ENCODE measurements around the gene MCM5. TPM values are rescaled to one million over a fixed set of nuclear protein-coding genes. Genes with fewer than 3 reads are reported as not detected.

The MCM5 gene
- total and polyA plus RNA-seq, 2 experiments from 2014 or later, result 288 to 325 TPM

DNA sequence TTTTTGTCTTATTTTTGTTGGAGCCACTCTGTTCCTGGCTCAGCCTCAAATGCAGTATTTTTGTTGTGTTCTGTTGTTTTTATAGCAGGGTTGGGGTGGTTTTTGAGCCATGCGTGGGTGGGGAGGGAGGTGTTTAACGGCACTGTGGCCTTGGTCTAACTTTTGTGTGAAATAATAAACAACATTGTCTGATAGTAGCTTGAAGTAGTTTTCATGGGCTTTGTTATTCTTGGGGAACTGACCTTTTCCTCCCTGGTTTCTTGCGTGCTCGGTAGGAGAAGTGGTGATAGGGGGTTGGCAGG lies 6.0 kb upstream of the MCM5 start:
- Mint-ChIP-seq H3K9me3 (no peaks in the 10 kb centered on the region), H3K27me3 (ENCODE audit: insufficient read depth, low read depth, poor library complexity) (peaks cover 2% of the 10 kb centered on the region), H3K4me1 (peaks cover 10% of the 10 kb centered on the region), H3K36me3 (ENCODE audit: low read depth) (peaks cover 41% of the 10 kb centered on the region), H3K4me3 (no peak overlapping the region), H3K27ac (no peak overlapping the region; the same call in 1 of the 2 replicates)
- Histone ChIP-seq H4K20me1 (replicated peaks; ENCODE audit: insufficient read depth) (no peaks in the 10 kb centered on the region; the same call in 1 of the 2 replicates), H2AFZ (no peak overlapping the region), H3K36me3 (ENCODE audit: insufficient read depth) (peaks cover 5% of the 10 kb centered on the region; the same call in 1 of the 2 replicates), H3K27ac (ENCODE audit: low read depth) (no peak overlapping the region), H3F3A (replicated peaks; ENCODE audit: low read depth) (peaks cover 4% of the 10 kb centered on the region; the same call in 1 of the 2 replicates), H3K9me2 (ENCODE audit: insufficient read depth) (no peaks in the 10 kb centered on the region), H3K4me2 (no peak overlapping the region), H3K27me3 (ENCODE audit: insufficient read depth) (no peaks in the 10 kb centered on the region), H3K4me1 (ENCODE audit: insufficient read depth) (peaks cover 9% of the 10 kb centered on the region), H3K79me2 (replicated peaks; ENCODE audit: insufficient read depth) (no peaks in the 10 kb centered on the region), H3K4me3 (no peak overlapping the region)
- TF ChIP-seq, protein P1, sequence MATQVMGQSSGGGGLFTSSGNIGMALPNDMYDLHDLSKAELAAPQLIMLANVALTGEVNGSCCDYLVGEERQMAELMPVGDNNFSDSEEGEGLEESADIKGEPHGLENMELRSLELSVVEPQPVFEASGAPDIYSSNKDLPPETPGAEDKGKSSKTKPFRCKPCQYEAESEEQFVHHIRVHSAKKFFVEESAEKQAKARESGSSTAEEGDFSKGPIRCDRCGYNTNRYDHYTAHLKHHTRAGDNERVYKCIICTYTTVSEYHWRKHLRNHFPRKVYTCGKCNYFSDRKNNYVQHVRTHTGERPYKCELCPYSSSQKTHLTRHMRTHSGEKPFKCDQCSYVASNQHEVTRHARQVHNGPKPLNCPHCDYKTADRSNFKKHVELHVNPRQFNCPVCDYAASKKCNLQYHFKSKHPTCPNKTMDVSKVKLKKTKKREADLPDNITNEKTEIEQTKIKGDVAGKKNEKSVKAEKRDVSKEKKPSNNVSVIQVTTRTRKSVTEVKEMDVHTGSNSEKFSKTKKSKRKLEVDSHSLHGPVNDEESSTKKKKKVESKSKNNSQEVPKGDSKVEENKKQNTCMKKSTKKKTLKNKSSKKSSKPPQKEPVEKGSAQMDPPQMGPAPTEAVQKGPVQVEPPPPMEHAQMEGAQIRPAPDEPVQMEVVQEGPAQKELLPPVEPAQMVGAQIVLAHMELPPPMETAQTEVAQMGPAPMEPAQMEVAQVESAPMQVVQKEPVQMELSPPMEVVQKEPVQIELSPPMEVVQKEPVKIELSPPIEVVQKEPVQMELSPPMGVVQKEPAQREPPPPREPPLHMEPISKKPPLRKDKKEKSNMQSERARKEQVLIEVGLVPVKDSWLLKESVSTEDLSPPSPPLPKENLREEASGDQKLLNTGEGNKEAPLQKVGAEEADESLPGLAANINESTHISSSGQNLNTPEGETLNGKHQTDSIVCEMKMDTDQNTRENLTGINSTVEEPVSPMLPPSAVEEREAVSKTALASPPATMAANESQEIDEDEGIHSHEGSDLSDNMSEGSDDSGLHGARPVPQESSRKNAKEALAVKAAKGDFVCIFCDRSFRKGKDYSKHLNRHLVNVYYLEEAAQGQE (IDR thresholded peaks at IDR 0.05; ENCODE audit: unreplicated experiment), result no peak
- TF ChIP-seq POLR2AphosphoS5 (IDR thresholded peaks at IDR 0.05; ENCODE audit: low read depth) (no peak), STAT1 (IDR thresholded peaks at IDR 0.05; ENCODE audit: unreplicated experiment) (no peak), JUNB (IDR thresholded peaks at IDR 0.05; ENCODE audit: unreplicated experiment) (no peak), ZNF331 (CRISPR knock-in tag; IDR thresholded peaks at IDR 0.05; ENCODE audit: low read depth) (no peak), ZNF114 (CRISPR knock-in tag; IDR thresholded peaks at IDR 0.05) (no peak), NANOG (IDR thresholded peaks at IDR 0.05; ENCODE audit: borderline replicate concordance) (no peak), CREB1 (CRISPR knock-in tag; IDR thresholded peaks at IDR 0.05; ENCODE audit: low read depth) (no peak), EZH2phosphoT487 (IDR thresholded peaks at IDR 0.05; ENCODE audit: unreplicated experiment) (no peak), EZH2 (IDR thresholded peaks at IDR 0.05; ENCODE audit: low read depth, unreplicated experiment) (no peak)
- TF ChIP-seq, protein P2, sequence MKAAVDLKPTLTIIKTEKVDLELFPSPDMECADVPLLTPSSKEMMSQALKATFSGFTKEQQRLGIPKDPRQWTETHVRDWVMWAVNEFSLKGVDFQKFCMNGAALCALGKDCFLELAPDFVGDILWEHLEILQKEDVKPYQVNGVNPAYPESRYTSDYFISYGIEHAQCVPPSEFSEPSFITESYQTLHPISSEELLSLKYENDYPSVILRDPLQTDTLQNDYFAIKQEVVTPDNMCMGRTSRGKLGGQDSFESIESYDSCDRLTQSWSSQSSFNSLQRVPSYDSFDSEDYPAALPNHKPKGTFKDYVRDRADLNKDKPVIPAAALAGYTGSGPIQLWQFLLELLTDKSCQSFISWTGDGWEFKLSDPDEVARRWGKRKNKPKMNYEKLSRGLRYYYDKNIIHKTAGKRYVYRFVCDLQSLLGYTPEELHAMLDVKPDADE (IDR thresholded peaks at IDR 0.05), result no peak
- TF ChIP-seq, protein P3, sequence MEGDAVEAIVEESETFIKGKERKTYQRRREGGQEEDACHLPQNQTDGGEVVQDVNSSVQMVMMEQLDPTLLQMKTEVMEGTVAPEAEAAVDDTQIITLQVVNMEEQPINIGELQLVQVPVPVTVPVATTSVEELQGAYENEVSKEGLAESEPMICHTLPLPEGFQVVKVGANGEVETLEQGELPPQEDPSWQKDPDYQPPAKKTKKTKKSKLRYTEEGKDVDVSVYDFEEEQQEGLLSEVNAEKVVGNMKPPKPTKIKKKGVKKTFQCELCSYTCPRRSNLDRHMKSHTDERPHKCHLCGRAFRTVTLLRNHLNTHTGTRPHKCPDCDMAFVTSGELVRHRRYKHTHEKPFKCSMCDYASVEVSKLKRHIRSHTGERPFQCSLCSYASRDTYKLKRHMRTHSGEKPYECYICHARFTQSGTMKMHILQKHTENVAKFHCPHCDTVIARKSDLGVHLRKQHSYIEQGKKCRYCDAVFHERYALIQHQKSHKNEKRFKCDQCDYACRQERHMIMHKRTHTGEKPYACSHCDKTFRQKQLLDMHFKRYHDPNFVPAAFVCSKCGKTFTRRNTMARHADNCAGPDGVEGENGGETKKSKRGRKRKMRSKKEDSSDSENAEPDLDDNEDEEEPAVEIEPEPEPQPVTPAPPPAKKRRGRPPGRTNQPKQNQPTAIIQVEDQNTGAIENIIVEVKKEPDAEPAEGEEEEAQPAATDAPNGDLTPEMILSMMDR (conservative IDR thresholded peaks at IDR 0.05; ENCODE audit: low read depth in 2 of 2), result no peak
- TF ChIP-seq, protein P4, sequence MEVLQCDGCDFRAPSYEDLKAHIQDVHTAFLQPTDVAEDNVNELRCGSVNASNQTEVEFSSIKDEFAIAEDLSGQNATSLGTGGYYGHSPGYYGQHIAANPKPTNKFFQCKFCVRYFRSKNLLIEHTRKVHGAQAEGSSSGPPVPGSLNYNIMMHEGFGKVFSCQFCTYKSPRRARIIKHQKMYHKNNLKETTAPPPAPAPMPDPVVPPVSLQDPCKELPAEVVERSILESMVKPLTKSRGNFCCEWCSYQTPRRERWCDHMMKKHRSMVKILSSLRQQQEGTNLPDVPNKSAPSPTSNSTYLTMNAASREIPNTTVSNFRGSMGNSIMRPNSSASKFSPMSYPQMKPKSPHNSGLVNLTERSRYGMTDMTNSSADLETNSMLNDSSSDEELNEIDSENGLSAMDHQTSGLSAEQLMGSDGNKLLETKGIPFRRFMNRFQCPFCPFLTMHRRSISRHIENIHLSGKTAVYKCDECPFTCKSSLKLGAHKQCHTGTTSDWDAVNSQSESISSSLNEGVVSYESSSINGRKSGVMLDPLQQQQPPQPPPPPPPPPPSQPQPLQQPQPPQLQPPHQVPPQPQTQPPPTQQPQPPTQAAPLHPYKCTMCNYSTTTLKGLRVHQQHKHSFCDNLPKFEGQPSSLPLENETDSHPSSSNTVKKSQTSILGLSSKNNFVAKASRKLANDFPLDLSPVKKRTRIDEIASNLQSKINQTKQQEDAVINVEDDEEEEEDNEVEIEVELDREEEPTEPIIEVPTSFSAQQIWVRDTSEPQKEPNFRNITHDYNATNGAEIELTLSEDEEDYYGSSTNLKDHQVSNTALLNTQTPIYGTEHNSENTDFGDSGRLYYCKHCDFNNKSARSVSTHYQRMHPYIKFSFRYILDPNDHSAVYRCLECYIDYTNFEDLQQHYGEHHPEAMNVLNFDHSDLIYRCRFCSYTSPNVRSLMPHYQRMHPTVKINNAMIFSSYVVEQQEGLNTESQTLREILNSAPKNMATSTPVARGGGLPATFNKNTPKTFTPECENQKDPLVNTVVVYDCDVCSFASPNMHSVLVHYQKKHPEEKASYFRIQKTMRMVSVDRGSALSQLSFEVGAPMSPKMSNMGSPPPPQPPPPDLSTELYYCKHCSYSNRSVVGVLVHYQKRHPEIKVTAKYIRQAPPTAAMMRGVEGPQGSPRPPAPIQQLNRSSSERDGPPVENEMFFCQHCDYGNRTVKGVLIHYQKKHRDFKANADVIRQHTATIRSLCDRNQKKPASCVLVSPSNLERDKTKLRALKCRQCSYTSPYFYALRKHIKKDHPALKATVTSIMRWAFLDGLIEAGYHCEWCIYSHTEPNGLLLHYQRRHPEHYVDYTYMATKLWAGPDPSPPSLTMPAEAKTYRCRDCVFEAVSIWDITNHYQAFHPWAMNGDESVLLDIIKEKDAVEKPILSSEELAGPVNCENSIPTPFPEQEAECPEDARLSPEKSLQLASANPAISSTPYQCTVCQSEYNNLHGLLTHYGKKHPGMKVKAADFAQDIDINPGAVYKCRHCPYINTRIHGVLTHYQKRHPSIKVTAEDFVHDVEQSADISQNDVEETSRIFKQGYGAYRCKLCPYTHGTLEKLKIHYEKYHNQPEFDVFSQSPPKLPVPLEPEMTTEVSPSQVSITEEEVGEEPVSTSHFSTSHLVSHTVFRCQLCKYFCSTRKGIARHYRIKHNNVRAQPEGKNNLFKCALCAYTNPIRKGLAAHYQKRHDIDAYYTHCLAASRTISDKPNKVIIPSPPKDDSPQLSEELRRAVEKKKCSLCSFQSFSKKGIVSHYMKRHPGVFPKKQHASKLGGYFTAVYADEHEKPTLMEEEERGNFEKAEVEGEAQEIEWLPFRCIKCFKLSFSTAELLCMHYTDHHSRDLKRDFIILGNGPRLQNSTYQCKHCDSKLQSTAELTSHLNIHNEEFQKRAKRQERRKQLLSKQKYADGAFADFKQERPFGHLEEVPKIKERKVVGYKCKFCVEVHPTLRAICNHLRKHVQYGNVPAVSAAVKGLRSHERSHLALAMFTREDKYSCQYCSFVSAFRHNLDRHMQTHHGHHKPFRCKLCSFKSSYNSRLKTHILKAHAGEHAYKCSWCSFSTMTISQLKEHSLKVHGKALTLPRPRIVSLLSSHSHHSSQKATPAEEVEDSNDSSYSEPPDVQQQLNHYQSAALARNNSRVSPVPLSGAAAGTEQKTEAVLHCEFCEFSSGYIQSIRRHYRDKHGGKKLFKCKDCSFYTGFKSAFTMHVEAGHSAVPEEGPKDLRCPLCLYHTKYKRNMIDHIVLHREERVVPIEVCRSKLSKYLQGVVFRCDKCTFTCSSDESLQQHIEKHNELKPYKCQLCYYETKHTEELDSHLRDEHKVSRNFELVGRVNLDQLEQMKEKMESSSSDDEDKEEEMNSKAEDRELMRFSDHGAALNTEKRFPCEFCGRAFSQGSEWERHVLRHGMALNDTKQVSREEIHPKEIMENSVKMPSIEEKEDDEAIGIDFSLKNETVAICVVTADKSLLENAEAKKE (CRISPR knock-in tag; IDR thresholded peaks at IDR 0.05), result no peak
- ATAC-seq (no peak), DNase-seq (ENCODE audit: low spot score) (no peak)

Data from GM23338 (cell line).